T-helper 1 cell treated with Interleukin-12 subunit alpha and Interleukin-12 subunit beta and Interleukin-4 antibody, amounts not matched to agents 30 ng/mL and 1 ng/mL, for 36 hours (primary cell): Measurements from ENCODE around the gene ANAPC4. TPM values are rescaled to one million over a fixed set of nuclear protein-coding genes. Genes with fewer than 3 reads are reported as not detected.
"Not testable (repeated sequence)": the region's sequence is repeated elsewhere in the genome, so short reads cannot be mapped to it uniquely, and the experiment has no call there.

Source experiments
- intact Hi-C: fragments of 100-400 bp; cut with micrococcal nuclease; formaldehyde crosslinking; loops from one replicate; pipeline ENCODE4 v1.15.1; 2024
- total RNA-seq: library from RNA; stranded (reverse); gene quantifications from 2 replicates; pipeline ENCODE4 v1.2.3, GENCODE V29; 2022

The ANAPC4 gene
- total RNA-seq, 1 donor from 2014 or later: 45.7 TPM

DNA sequence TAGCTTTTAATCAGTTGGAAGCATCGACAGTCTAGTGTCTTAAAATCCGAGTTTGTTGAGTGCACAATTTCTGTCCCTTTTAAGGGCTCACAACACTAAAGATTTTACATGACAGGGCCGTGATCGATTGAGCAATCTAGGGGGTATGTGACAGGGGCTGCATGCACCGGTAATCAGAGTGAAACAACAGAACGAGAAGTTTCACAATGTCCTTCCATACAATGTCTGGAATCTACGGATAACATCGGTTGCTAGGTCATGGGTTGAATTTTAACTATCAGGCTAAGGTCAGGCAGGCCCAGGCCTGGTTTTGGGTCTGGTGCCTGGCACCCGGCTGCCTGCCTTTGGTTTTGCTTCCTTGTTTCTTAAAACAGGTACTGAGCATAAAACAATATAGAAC is 4.5 kb upstream of the ANAPC4 start:
- intact Hi-C loops: not testable (repeated sequence)

DNA sequence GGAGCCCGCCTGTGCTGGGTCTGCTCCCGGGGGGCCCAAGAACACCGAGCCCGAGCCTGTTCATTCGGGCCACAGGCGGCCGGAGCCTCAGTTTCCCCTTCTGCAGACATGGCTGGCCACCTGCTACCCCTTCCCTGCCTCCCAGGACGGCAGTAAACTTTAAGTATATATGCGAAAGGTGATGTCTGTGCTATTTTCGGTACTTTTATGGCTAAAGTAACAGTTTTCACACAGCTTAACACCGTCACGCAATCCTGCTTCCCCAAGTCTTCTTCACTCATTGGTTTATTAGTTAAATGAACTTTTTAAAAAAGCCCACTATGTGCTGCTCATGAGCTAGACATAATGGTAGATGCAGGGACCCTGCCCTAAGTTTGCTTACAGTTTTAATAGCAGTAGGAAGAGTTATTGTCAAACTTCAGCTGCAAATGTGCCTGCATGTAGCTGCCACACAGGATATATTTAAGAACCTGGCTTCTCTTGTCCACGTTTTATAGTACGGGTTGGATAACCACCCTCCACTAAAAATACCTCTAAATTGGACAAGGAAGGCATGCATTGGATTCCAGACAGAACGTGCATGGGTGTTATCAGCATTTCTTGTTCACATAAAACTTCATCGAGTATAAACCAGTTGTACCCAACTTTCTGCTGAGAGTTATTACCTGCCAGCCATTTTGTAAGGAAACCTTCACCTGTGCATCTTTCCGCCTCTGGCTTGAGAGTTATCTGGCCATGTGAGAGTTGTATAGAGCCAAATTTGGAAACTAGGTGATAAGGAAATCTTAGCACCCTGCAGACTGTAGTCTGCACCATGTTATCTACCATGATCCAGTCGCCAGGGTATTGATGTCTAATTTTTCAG is 741 bp downstream of the ANAPC4 start:
- intact Hi-C loops: loop anchor here (1.0 to 5.0 kb wide), 10 partner anchors 47 to 1479 kb away; partner anchors contain the start of genes DHX15, PI4K2B, SEL1L3 and SEPSECS

DNA sequence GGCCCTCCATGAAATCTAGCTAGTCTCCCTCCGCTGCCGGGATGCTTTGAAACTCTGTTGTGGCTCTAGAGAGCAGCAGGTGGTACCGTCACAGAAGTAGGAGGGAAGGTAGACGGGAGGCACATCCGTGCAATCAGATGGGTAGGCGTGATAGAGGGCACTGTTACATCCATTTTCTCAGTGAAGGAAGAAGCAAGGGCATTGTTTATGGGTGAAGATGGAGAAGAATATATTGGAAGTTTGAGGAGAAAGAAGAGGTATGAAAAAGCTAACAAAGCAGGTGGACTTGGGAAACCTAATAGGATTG is 1.3 kb downstream of the ANAPC4 start:
- intact Hi-C loops: loop anchor here (2.0 to 5.0 kb wide), 2 partner anchors 484 to 1478 kb away; partner anchors contain the start of gene SEL1L3

DNA sequence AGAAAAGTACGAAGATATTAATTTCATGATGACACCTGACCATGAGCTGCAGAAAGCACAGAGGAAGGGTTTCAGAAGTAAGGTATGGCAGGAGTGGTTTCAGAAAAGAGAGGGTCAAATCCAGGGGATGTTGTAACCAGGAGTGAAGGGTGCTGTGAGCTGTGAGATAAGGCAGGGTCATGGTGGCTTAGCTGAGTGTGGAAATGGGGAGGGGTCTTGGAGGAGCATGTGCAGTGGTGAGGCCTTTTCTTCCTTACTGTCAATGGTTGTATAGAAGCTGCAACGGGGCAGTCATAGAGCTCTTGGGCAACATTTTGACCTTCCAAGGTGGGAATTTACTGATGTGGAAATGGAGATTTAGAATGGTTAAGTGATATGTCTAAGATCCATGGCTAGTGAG is 2.5 kb downstream of the ANAPC4 start:
- intact Hi-C loops: loop anchor here (2.0 to 5.0 kb wide), 2 partner anchors 483 to 1477 kb away; partner anchors contain the start of gene SEL1L3

DNA sequence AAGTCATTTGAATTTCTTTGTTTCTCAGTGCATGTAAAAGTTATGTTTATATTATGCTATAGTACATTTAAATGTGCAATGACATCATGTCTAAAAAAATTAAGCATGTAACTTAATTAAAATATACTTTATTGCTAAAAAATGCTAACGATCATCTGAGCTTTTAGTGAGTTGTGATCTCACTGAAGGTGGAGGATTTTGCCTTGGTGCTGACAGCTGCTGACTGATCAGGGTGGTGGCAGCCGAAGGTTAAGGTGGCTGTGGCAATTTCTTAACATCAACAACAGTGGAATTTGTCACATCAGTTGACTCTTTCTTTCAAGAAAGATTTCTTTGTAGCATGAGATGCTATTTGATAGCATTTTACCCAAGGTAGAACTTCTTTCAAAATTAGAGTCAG is 6.6 kb downstream of the ANAPC4 start:
- intact Hi-C loops: no loop called here

DNA sequence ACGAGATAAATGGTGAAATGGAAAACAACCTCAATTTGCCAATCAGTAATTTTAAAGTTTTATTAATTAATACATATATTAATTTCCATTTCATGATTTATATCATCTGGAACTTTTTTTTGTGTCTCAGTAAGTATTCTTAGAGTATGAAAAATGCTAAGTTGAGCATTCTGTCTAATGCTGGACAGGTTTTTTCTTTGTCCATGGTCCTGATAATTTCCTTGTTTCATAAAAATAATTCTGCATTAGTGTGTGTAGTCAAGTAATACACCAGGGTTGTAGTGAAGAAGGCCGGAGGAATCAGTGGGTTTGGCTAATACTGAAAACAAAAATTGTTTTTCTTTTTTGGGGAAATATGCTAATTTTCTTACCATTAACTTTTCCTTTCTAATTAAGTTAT is 9.9 kb downstream of the ANAPC4 start:
- intact Hi-C loops: no loop called here

DNA sequence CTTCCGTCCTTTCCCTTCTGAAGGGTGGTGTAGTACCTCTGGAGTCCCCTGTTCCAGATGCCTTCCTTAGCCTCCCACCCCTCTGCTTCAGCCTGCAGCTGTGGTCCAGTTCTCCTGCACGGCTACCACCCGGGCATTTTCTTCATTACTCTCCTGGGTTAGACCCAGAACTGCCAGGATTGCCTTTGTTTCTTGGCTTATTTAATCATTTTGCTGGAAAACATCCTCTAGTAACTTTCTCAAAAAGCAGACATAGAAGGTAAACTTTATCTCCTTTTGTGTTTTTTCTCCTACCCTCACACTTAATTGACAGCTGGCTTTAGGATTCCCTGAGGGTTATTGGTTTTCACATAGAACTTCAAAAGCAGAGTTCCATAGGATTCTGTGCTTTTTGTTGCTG is 20.2 kb downstream of the ANAPC4 start:
- intact Hi-C loops: no loop called here

DNA sequence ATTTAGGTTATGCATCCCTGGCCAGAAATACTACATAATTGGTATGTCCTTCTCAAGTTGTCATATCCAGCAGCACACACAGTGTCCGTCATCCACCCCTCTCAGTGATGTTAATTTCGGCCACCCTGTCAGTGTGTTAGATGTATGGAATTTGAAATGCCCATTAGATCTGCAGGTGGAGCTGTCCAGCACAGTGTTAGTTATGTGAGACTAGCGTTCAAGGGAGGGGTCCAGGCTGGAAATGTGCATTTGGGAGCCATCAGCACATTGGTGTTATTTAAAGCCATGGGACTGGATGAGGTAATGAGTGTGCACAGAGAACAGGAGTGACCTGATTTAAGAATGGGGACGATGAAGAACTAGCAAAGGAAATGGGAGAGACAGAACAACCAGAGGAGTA is 22.4 kb downstream of the ANAPC4 start:
- intact Hi-C loops: no loop called here

DNA sequence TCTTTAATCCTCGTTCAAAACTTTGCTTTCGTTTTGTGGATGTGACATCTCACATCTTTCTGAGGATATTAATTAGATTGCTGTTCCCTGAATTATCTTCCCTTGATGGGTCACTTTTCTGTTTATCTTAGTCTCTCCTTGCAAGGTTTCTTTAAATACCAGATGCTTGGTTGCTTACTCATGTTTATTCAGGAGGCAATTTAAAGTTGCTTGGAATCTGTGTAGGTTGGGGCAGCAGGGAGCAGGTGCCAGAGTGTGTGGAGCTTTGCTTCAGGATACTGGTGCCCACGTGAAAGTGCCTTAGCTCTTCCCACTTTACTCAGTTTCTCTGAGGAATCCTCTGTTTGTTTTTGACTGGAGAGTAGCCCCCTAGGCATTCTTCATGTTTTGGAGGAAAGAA is 24.0 kb downstream of the ANAPC4 start:
- intact Hi-C loops: no loop called here

DNA sequence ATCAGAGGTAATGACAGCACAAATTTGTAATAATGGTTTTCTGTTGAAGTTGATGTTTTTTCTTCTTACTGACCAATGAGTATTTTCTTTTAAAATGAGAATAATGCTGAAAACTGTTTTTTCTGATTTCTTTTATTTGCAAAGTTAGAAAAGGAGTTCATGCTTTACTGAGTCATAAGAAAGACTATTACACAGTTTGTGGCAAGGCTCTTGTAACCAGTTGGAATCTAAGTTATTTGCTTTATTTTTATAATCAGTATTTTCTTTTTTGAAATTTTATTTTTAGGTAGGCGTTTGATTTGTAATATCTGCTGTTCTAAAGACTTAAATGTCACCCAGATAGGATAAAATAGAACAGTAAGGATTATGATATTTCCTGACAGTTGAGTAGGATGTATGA is 25.5 kb downstream of the ANAPC4 start:
- intact Hi-C loops: no loop called here

DNA sequence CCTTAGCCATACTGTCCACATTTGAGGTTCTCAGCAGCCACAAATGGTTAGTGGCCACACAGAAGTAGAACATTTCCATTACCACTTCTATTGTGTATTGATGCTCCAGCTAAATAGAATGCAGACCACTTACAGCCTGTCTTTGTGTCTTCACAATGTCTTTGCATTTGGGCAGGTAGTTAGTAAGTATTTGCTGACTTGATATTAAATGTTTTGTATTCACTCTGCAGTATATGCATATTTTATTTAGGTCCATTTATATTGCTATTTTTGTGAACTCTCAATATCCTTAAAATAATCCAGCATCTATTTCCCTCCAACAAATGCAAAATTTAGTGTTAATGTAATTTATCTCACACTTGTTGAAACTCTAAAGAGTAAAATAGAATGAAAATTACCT is 26.6 kb downstream of the ANAPC4 start:
- intact Hi-C loops: no loop called here

DNA sequence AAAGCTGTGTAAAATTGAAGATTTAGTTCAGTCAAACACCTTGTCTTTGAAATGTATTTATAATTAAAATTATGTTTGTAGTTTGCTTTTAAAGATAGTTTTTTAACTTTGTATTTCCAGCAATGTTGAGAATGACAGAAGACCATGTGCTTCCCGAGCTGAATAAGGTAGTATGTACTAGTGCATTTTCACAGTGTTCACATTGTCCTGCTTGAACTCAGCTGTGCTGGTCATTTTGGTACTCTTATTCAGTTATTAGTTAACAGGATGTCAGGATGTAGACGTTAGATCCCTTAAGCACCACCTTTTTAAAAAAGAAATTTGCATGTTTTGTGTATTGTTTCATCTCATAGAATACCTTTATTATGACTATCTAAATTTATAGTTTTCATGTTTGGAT is 28.4 kb downstream of the ANAPC4 start:
- intact Hi-C loops: no loop called here

DNA sequence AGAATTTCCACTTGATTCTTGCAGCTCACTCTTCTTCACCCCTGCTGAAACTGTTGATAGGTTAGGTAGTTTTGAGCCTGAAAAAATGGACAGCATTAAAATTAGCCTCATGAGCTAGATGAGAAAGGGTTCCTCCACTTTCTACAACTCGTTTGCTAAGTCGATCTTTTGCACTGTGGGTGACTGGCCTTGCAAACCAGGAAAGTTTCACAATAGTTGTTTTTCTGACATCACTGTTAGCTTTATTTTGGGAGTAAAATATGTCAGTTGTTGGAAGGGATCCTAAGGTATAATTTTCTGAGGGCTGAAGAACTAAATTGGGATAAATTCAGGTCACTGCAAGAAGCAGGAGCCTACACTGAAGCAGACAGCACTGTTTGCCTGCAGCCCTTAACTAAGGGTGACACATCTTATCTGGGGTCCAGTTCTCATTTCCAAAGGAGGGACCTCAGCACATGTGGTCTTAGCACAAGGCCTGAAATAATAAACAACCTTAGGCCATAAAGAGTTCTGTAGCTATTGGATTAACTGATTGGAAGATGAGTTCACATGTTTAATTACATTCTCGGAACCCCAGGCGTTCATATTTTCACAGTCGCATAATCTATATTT is 29.1 kb downstream of the ANAPC4 start:
- intact Hi-C loops: no loop called here

DNA sequence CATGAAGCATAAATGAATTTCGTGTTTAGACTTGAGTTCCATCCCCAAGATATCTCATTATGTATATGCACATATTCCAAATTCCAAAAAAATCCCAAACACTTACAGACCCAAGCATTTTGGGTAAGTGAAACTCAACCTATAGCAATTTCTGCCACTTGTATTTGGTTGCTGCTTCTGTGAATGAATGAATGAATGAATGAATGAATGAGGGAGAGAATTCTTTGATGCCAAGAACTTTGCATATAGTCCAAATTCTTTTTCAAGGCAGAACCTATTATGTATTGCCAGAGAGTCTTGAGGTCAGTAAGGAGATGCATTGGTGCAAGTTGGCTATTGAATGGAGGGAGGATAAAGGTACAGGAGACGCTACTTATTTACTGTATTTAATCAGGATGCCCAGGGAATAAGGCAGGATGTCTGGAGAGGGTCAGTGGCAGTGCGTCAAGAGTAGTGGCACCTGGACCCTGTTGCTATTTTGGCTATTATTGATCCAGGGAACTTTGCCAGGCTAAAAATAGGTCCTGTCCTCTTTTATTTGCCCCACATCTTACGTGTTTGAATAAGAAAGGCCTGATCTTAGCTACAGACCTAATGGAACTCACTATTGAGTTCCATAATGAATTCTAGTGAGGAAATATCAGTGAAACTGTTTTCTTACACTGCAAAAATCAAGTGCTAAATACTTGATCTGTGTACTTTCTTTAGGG is 33.9 kb downstream of the ANAPC4 start:
- intact Hi-C loops: no loop called here

DNA sequence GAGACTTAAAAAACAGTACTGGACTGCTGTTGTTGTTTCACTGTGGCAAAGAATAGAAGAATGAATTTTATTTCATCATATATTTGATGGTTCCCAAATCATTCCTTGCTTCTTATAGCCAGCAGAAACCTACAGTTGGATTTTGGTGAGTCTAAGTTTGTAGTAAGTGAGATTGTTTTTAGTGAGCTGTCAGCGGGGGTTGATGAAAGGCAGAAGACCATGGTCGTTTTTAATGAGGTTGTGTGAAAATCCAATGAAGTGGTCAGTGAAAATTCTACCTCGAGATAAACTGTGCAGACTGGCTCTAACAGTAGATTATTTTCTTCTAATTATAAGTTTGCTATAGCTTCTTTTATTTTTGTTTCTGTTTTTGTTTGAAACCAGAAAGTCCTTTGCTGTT is 36.2 kb downstream of the ANAPC4 start:
- intact Hi-C loops: no loop called here

DNA sequence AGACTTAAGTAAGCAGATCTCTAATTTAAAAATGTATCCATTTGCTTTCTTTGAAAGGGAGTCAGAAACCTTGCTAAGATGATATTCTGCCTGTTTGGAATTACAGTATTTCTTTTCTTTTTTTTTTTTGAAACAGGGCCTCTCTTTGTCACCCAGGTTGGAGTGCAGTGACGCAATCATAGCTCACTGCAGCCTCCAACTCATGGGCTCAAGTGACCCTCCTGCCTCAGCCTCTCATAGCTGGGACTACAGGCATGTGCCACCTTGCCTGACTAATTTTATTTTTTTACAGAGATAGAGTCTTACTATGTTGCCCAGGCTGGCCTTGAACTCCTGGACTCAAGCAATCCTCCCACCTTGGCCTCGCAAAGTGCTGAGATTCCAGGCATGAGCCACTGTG is 40.0 kb downstream of the ANAPC4 start:
- intact Hi-C loops: no loop called here

DNA sequence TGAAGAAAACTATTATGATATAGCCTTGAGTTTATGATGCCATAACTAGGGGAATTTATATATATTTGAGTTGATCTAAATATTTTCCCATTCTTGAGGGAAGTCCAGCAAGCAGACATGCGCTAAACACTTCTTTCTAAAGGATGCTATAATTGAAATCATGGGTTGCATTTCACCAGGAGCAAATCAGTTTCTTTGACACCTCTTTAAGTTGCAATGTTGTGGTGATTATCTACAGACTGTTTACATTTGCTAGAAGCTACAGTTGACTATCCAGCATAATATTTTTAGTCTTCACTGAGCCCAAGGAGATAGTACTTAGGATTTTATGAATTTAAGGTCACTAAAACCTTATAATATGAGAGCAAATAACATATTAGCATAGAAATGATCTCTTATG is 43.9 kb downstream of the ANAPC4 start:
- intact Hi-C loops: no loop called here

DNA sequence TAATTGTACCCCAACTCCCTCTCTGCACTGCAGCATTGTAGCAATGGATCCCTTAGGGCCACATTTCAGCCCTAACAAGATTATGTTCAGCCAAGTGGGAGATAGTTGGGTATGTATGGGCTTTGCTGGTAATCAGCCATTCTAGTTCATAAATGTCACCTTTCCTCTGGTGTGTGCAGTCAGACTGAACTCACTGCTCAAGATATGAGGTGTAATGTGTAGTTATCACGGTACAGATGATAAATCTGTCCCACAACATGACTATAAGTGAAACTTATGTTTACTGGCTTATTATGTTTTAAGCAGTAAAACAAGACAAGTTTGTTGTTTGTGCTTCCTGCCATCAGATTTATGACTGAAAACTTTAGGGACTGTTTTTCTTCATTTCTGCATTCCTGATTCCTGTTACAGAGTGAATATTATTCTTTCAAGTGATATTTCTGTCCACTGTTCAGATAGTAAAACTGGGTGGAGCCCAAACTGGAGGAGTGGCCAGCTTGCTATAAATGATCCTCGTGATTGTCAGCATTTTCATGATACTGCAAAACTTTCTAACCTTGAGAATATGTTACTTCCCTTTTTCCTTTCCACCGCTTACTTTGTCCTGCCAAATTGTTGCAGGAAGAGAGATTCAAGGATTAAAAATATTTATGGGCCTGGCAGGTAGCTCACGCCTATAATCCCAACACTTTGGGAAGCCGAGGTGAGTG is 44.9 kb downstream of the ANAPC4 start:
- intact Hi-C loops: no loop called here

DNA sequence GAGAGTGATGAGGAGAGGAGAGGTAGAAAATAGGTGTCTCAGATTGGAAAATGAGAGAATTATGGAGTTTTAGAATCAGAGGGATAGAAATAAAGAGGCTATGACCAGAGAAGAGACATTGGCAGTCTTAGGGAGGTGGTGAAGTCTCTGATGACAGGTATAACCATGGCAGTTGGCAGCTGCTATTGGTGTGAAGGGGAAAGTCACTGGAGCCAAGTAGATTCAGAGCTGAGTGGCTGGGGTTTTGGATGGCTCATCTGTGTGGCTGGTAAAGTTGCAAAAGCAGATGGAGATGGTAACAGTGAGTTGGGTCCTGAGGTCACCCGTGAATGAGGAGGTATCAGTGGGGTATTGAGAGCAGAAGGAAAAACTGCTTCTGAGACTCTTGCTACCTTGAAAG is 46.5 kb downstream of the ANAPC4 start:
- intact Hi-C loops: no loop called here

DNA sequence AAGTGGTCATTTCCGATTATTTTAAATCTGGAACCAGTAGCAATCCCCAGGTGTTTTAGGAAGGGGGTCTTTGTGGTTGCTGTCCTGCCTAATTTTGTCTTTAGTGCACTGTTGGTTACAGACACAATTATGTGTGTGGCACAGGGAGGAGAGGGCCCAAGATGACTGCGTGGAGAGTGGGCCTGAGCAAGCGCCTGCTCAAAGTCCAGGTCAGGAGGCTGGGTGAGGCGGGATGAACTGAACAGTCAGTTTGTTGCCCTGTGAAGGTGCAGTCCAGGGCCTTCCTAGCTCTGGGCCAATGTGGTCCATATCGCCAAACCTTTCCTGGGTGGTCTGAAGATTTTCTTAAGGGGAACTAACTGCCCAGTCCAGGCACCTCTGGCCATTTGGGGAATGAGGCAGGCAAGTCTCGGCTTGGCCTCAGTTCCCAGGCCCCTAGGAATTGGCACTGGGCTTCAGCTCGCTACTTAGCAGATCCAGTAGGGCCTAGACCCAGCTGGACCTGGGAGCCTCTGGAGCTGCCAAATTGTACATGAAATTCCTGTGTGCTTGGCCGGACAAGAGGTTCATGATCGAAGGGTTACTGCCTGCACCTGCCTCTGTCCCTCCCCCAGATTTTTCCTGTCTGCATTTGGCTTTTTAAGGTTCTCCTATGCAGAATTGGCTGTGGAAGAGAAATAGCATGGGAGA is 47.6 kb downstream of the ANAPC4 start:
- intact Hi-C loops: no loop called here

DNA sequence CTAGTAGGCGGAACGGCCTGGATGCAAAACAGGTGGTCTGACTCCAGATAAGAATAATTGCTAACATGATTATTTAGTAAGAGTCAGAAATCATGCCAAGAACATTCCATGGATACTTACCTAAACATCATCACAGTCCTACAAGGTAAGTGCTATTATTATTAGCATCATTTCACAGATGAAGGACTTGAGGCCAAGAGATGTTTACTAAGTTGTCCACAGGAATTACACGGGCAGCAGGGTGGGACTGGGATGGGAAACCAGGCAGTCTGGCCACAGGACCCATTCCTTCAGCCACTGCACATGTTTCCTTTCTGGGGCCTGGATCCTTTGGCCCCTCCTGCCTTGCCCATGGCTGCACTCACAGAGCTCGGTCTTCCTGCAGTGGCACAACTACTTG is 48.3 kb downstream of the ANAPC4 start:
- intact Hi-C loops: no loop called here
